DOHH2 (cell line): Measurements from ENCODE around the gene YPEL5.

Experiments
- CTCF ChIP-seq: fragments of 200-600 bp; sonication (generic); IDR thresholded peaks from one replicate; pipeline ENCODE4 v1.5.1; 2014; ENCODE audit warnings: antibody characterized with exemption, mild to moderate bottlenecking, low read depth, low read length; ENCODE audit not compliant: poor library complexity, severe bottlenecking
- EZH2phosphoT487 ChIP-seq: fragments of 200-600 bp; sonication (generic); IDR thresholded peaks from 2 replicates; pipeline ENCODE4 v1.6.1; 2017; ENCODE audit warnings: borderline replicate concordance, mild to moderate bottlenecking, antibody characterized with exemption, low read length, moderate library complexity, mixed read lengths

GRCh38 chr2:30098266-30099005, 48.4 kb upstream of the YPEL5 start:
- TF ChIP-seq CTCF, result no peak
- no peak for TF ChIP-seq EZH2phosphoT487
